Measurements from ENCODE around the gene C5orf15. TPM values are rescaled to one million over a fixed set of nuclear protein-coding genes. Genes with fewer than 3 reads are reported as not detected.

Gene C5orf15
- total RNA-seq, 1 donor from 2014 or later: 15.2 TPM

Other genes with a start within 250 kb of the C5orf15 start
- gene VDAC1, start 36.4 kb upstream of the C5orf15 start, total RNA-seq: 91.2 TPM
- 3.1 TPM for gene TCF7, start 146.1 kb upstream of the C5orf15 start, total RNA-seq
- 117 TPM for gene SKP1, start 208.3 kb upstream of the C5orf15 start, total RNA-seq